SK-N-SH (cell line): Measurements from ENCODE around the gene SCN8A. TPM values are rescaled to one million over a fixed set of nuclear protein-coding genes. Genes with fewer than 3 reads are reported as not detected.

Source experiments
- CTCF ChIA-PET: fragments of 300-600, 350-600 bp; formaldehyde crosslinking; extraction: SDS; loops from one replicate; lab custom pipeline; 2021; lab: Yijun Ruan, JAX
- POLR2A ChIA-PET: fragments of 350-600 bp; sonication (Branson Sonifier 250); formaldehyde crosslinking; extraction: SDS; loops from one replicate; lab custom pipeline; 2020; ENCODE audit warnings: antibody characterized with exemption, inconsistent platforms; lab: Yijun Ruan, JAX
- DNase-seq: peaks from one replicate; pipeline ENCODE4 v3.0.0; 2012
- H2AFZ ChIP-seq: fragments of 200-600 bp; sonication (generic); 2 replicates; pipeline ENCODE4 v1.8.1; 2016; ENCODE audit warnings: antibody characterized with exemption, mild to moderate bottlenecking, low read depth
- H3F3A ChIP-seq: fragments of 200-600 bp; sonication (generic); replicated peaks from 2 replicates; pipeline ENCODE3; 2016; ENCODE audit warnings: antibody characterized with exemption, mild to moderate bottlenecking; ENCODE audit not compliant: insufficient read depth
- H3K27ac ChIP-seq, 2 experiments: fragments of 200-500 bp in 1 of 2; fragments of 200-600 bp in 1 of 2; sonication (Bioruptor generic) in 1 of 2; sonication (generic), shearing (Covaris generic) in 1 of 2; 2 replicates each; pipeline versions ENCODE4 v1.5.1 to v1.6.1; 2014 to 2016; ENCODE audit warnings: low read depth in 2 of 2, inconsistent platforms in 1 of 2, low read length in 1 of 2, mild to moderate bottlenecking in 1 of 2, mixed read lengths in 1 of 2
- H3K27me3 ChIP-seq: fragments of 200-600 bp; sonication (generic), shearing (Covaris generic); 2 replicates; pipeline ENCODE4 v1.6.1; 2016; ENCODE audit warnings: mixed run types; ENCODE audit not compliant: insufficient read depth
- H3K36me3 ChIP-seq, 2 experiments: fragments of 200-500 bp in 1 of 2; fragments of 200-600 bp in 1 of 2; sonication (Bioruptor generic) in 1 of 2; sonication (generic) in 1 of 2; replicated peaks in 1 of 2; 2 replicates each; pipeline versions ENCODE3 to v1.5.1; 2014 to 2016; ENCODE audit warnings: low read length in 1 of 2, mild to moderate bottlenecking in 1 of 2; ENCODE audit not compliant: insufficient read depth in 2 of 2, control insufficient read depth in 1 of 2
- H3K4me1 ChIP-seq, 2 experiments: fragments of 200-500 bp in 1 of 2; fragments of 200-600 bp in 1 of 2; sonication (Bioruptor generic) in 1 of 2; sonication (generic), shearing (Covaris generic) in 1 of 2; 2 replicates each; pipeline versions ENCODE4 v1.5.1 to v1.6.1; 2014 to 2016; ENCODE audit warnings: low read depth in 1 of 2, low read length in 1 of 2, mixed run types in 1 of 2; ENCODE audit not compliant: insufficient read depth in 2 of 2, control insufficient read depth in 1 of 2
- H3K4me2 ChIP-seq: fragments of 200-600 bp; sonication (generic), shearing (Covaris generic); 2 replicates; pipeline ENCODE4 v1.6.1; 2017; ENCODE audit warnings: mixed run types
- H3K4me3 ChIP-seq, 2 experiments: fragments of 200-500 bp in 1 of 2; fragments of 200-600 bp in 1 of 2; sonication (Bioruptor generic) in 1 of 2; sonication (generic), shearing (Covaris generic) in 1 of 2; 2 replicates each; pipeline versions ENCODE4 v1.5.1 to v1.8.1; 2014 to 2016; ENCODE audit warnings: low read depth in 2 of 2, inconsistent platforms in 1 of 2, low read length in 1 of 2, mild to moderate bottlenecking in 1 of 2, mixed read lengths in 1 of 2, moderate library complexity in 1 of 2
- H3K79me2 ChIP-seq: fragments of 200-600 bp; sonication (generic); 2 replicates; pipeline ENCODE4 v1.8.1; 2017; ENCODE audit warnings: mild to moderate bottlenecking; ENCODE audit not compliant: insufficient read depth
- H3K9ac ChIP-seq: fragments of 200-600 bp; sonication (generic); 2 replicates; pipeline ENCODE4 v1.6.1; 2017; ENCODE audit warnings: mixed run types
- H3K9me2 ChIP-seq: fragments of 200-600 bp; sonication (generic); 2 replicates; pipeline ENCODE4 v1.6.1; 2017; ENCODE audit warnings: mixed run types
- H3K9me3 ChIP-seq: fragments of 200-600 bp; sonication (generic); 2 replicates; pipeline ENCODE4 v1.6.1; 2017; ENCODE audit warnings: mixed run types, mild to moderate bottlenecking, moderate library complexity
- H4K20me1 ChIP-seq: fragments of 200-600 bp; sonication (generic); 2 replicates; pipeline ENCODE4 v1.6.1; 2017; ENCODE audit warnings: mild to moderate bottlenecking, mixed run types; ENCODE audit not compliant: insufficient read depth
- CHD2 ChIP-seq: fragments of 150-350 bp; IDR thresholded peaks from 2 replicates; pipeline ENCODE4 v1.6.1; 2018; ENCODE audit warnings: low read length; ENCODE audit not compliant: partially characterized antibody
- CTCF ChIP-seq: fragments of 200-600 bp; sonication (generic); IDR thresholded peaks from 2 replicates; pipeline ENCODE4 v1.6.1; 2017; ENCODE audit warnings: antibody characterized with exemption, mild to moderate bottlenecking, moderate library complexity
- ELF1 ChIP-seq: IDR thresholded peaks from 2 replicates; pipeline ENCODE4 v1.4.0; 2012
- EP300 ChIP-seq, 2 experiments: IDR thresholded peaks; 2 replicates each; pipeline versions ENCODE4 v1.4.0 to v1.6.1; 2012; ENCODE audit warnings: borderline replicate concordance in 1 of 2, low read depth in 1 of 2, low read length in 1 of 2
- EZH2phosphoT487 ChIP-seq: fragments of 200-600 bp; sonication (generic); IDR thresholded peaks from 2 replicates; pipeline ENCODE4 v1.6.1; 2017; ENCODE audit warnings: low read depth, mixed run types, mild to moderate bottlenecking, antibody characterized with exemption, moderate library complexity, borderline replicate concordance
- FOXJ3 ChIP-seq: sonication (generic); formaldehyde crosslinking; IDR thresholded peaks from 2 replicates; pipeline ENCODE4 v1.5.1; 2020; ENCODE audit warnings: mild to moderate bottlenecking, missing genetic modification reagents
- JUND ChIP-seq: IDR thresholded peaks from 2 replicates; pipeline ENCODE4 v1.4.0; 2012
- MAX ChIP-seq: IDR thresholded peaks from 2 replicates; pipeline ENCODE4 v1.4.0; 2012; ENCODE audit warnings: low read depth
- MEF2A ChIP-seq: IDR thresholded peaks from 2 replicates; pipeline ENCODE4 v1.4.0; 2012; ENCODE audit warnings: low read depth, borderline replicate concordance
- MXI1 ChIP-seq: IDR thresholded peaks from 2 replicates; pipeline ENCODE4 v1.6.1; 2012; ENCODE audit warnings: mild to moderate bottlenecking, low read depth, low read length, improper control_type of control experiment
- RCOR1 ChIP-seq: fragments of 150-350 bp; IDR thresholded peaks from 2 replicates; pipeline ENCODE4 v1.6.1; 2017; ENCODE audit warnings: antibody characterized with exemption, low read length
- SIN3A ChIP-seq: IDR thresholded peaks from 2 replicates; pipeline ENCODE4 v1.6.1; 2012; ENCODE audit warnings: low read depth, mild to moderate bottlenecking, low read length, moderate library complexity, borderline replicate concordance
- TAF1 ChIP-seq: IDR thresholded peaks from 2 replicates; pipeline ENCODE4 v1.6.1; 2012; ENCODE audit warnings: low read depth, mild to moderate bottlenecking, low read length, moderate library complexity, borderline replicate concordance
- YY1 ChIP-seq: IDR thresholded peaks from 2 replicates; pipeline ENCODE4 v1.4.0; 2012; ENCODE audit warnings: low read depth, mild to moderate bottlenecking
- WGBS: methylation state at CpG from one replicate; pipeline ENCODE4 v1.1.6; 2017; ENCODE audit warnings: low lambda C conversion rate; 5-methylcytosine and 5-hydroxymethylcytosine counted together
- polyA plus RNA-seq, 3 experiments: library from polyadenylated mRNA; depleted of rRNA; stranded (reverse); fragments of >200 nt; gene quantifications; 2 replicates each; pipeline ENCODE4 v1.2.3, GENCODE V29; 2012
- TF ChIP-seq, protein P1 (sequence below): fragments of 150-350 bp; IDR thresholded peaks from 2 replicates; pipeline ENCODE4 v1.6.1; 2016; ENCODE audit warnings: mild to moderate bottlenecking, low read depth, low read length
- TF ChIP-seq, protein P2 (sequence below): IDR thresholded peaks from 2 replicates; pipeline ENCODE4 v1.6.1; 2012; ENCODE audit warnings: mild to moderate bottlenecking, low read depth, low read length, moderate library complexity

Gene SCN8A
- polyA plus RNA-seq, 1 of the 3 experiments (the other 2 are of a cell fraction), result 7.1 TPM

- TF ChIP-seq, protein P1, sequence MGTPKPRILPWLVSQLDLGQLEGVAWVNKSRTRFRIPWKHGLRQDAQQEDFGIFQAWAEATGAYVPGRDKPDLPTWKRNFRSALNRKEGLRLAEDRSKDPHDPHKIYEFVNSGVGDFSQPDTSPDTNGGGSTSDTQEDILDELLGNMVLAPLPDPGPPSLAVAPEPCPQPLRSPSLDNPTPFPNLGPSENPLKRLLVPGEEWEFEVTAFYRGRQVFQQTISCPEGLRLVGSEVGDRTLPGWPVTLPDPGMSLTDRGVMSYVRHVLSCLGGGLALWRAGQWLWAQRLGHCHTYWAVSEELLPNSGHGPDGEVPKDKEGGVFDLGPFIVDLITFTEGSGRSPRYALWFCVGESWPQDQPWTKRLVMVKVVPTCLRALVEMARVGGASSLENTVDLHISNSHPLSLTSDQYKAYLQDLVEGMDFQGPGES, result no peak
Observed at GRCh38 chr12:51766067-51766676, 175.1 kb downstream of the SCN8A start (continued).

GRCh38 chr12:51771008-51771407 is 180.0 kb downstream of the SCN8A start:
- Histone ChIP-seq H3K9me3 (no peaks in the 10 kb centered on the region), H3K4me3 (no peak overlapping the region), H3K9ac (no peak overlapping the region), H3K79me2 (no peaks in the 10 kb centered on the region), H3K4me2 (no peak overlapping the region), H3K36me3 (peaks cover 40 to 57% of the 10 kb centered on the region in 2 experiments)
- TF ChIP-seq YY1, result no peak
- TF ChIP-seq MXI1, result no peak
- no peak for TF ChIP-seq CTCF
- TF ChIP-seq TAF1, result no peak
- no peak for TF ChIP-seq CHD2
- TF ChIP-seq RCOR1, result no peak
- TF ChIP-seq ELF1, result no peak
- TF ChIP-seq MAX, result no peak
- TF ChIP-seq JUND, result no peak
- TF ChIP-seq, protein P2, sequence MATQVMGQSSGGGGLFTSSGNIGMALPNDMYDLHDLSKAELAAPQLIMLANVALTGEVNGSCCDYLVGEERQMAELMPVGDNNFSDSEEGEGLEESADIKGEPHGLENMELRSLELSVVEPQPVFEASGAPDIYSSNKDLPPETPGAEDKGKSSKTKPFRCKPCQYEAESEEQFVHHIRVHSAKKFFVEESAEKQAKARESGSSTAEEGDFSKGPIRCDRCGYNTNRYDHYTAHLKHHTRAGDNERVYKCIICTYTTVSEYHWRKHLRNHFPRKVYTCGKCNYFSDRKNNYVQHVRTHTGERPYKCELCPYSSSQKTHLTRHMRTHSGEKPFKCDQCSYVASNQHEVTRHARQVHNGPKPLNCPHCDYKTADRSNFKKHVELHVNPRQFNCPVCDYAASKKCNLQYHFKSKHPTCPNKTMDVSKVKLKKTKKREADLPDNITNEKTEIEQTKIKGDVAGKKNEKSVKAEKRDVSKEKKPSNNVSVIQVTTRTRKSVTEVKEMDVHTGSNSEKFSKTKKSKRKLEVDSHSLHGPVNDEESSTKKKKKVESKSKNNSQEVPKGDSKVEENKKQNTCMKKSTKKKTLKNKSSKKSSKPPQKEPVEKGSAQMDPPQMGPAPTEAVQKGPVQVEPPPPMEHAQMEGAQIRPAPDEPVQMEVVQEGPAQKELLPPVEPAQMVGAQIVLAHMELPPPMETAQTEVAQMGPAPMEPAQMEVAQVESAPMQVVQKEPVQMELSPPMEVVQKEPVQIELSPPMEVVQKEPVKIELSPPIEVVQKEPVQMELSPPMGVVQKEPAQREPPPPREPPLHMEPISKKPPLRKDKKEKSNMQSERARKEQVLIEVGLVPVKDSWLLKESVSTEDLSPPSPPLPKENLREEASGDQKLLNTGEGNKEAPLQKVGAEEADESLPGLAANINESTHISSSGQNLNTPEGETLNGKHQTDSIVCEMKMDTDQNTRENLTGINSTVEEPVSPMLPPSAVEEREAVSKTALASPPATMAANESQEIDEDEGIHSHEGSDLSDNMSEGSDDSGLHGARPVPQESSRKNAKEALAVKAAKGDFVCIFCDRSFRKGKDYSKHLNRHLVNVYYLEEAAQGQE, result no peak
- no peak for TF ChIP-seq MEF2A
- no peak for TF ChIP-seq EP300 (IDR thresholded peaks at IDR 0.05; ENCODE audit: borderline replicate concordance in 1 of 2, low read depth in 1 of 2, low read length in 1 of 2)
- no peak for TF ChIP-seq EZH2phosphoT487
- TF ChIP-seq FOXJ3 (CRISPR knock-in tag), result no peak
- no peak for TF ChIP-seq SIN3A
- TF ChIP-seq, all 33 proteins: peak for 0
- POLR2A ChIA-PET, result no interaction called here
- no peaks in the 10 kb centered on the region for H3F3A ChIP-seq
- no peak overlapping the region for H3K27ac ChIP-seq
- CTCF ChIA-PET, result no interaction called here
- H3K27me3 ChIP-seq, result no peaks in the 10 kb centered on the region
- WGBS, result 100% methylated on average over 1 of the region's 1 CpG
- H2AFZ ChIP-seq, result no peak overlapping the region
- H3K4me1 ChIP-seq, result no peaks in the 10 kb centered on the region
- H4K20me1 ChIP-seq, result no peaks in the 10 kb centered on the region
- no peaks in the 10 kb centered on the region for H3K9me2 ChIP-seq
- no peak for DNase-seq
